WTC11 (cell line): Measurements from ENCODE around the gene PRMT5. TPM values are rescaled to one million over a fixed set of nuclear protein-coding genes. Genes with fewer than 3 reads are reported as not detected.

ENCODE experiments used
- total RNA-seq: library from RNA; stranded (reverse); gene quantifications from 3 replicates; pipeline ENCODE4 v1.2.3, GENCODE V29; 2021

Gene PRMT5
- total RNA-seq, 1 experiment from 2014 or later, result 124 TPM

Other genes with a start within 250 kb of the PRMT5 start
- 133 to 138 TPM (median 135 TPM) in 3 replicates for gene OXA1L, start 162.7 kb downstream of the PRMT5 start, total RNA-seq
- 3.0 to 4.3 TPM (median 4.2 TPM) in 3 replicates for gene SLC7A7, start 113.9 kb downstream of the PRMT5 start, total RNA-seq
- gene MRPL52, start 99.5 kb downstream of the PRMT5 start, total RNA-seq, result 170 to 200 TPM (median 200 TPM) in 3 replicates
- 81.6 to 94.4 TPM (median 83.9 TPM) in 3 replicates for gene MMP14, start 92.8 kb downstream of the PRMT5 start, total RNA-seq
- gene LRP10, start 57.6 kb downstream of the PRMT5 start, total RNA-seq, result 18.4 to 24.0 TPM (median 19.0 TPM) in 3 replicates
- gene REM2, start 46.2 kb downstream of the PRMT5 start, total RNA-seq, result 1.1 to 1.5 TPM (median 1.5 TPM) in 3 replicates
- 42.4 to 49.4 TPM (median 47.4 TPM) in 3 replicates for gene RBM23, start 10.2 kb downstream of the PRMT5 start, total RNA-seq
- 52.4 to 57.6 TPM (median 53.5 TPM) in 3 replicates for gene HAUS4, start 27.7 kb upstream of the PRMT5 start, total RNA-seq
- 28.8 to 35.8 TPM (median 33.8 TPM) in 3 replicates for gene AJUBA, start 53.2 kb upstream of the PRMT5 start, total RNA-seq
- gene C14orf93, start 80.8 kb upstream of the PRMT5 start, total RNA-seq, result 8.1 to 12.8 TPM (median 11.9 TPM) in 3 replicates
- 200 to 224 TPM (median 203 TPM) in 3 replicates for gene PSMB5, start 105.5 kb upstream of the PRMT5 start, total RNA-seq
- gene PSMB11, start 112.8 kb upstream of the PRMT5 start, total RNA-seq, result not detected in 3 replicates
- 17.9 to 18.8 TPM (median 18.8 TPM) in 3 replicates for gene CDH24, start 128.1 kb upstream of the PRMT5 start, total RNA-seq
- 196 to 229 TPM (median 204 TPM) in 3 replicates for gene ACIN1, start 165.8 kb upstream of the PRMT5 start, total RNA-seq
- gene C14orf119, start 166.1 kb upstream of the PRMT5 start, total RNA-seq, result 67.8 to 81.3 TPM (median 71.3 TPM) in 3 replicates
- 0.07 to 0.11 TPM in 2 of 3 replicates, not detected in the other for gene CIROP, start 175.6 kb upstream of the PRMT5 start, total RNA-seq
- not detected in 3 replicates for gene CEBPE, start 189.9 kb upstream of the PRMT5 start, total RNA-seq